NCI-H1417 treated with DMSO at 0.1 percent for 48 hours (cell line): ENCODE results near the gene TMED9.

Experiments used
- DNase-seq: peaks from one replicate; lab custom pipeline; 2025; lab: John Stamatoyannopoulos, UW

TMED9 gene

DNA sequence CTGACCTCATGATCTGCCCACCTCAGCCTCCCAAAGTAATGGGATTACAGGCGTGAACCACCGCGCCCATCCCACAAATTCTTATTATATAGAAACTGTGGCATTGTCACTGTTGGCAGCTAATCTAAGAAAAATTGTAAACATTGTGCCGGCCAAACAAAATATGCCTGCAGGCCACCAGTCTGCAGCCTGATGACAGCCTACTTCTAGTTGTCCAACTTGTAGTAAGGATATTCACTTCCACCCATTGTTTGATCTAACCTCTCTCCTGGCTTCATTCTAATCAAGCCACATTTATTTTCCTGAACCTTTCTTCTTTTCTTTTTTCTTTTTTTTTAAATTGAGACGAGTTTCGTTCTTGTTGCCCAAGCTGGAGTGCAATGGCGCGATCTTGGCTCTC lies 13.7 kb upstream of the TMED9 start:
- no peak for DNase-seq

DNA sequence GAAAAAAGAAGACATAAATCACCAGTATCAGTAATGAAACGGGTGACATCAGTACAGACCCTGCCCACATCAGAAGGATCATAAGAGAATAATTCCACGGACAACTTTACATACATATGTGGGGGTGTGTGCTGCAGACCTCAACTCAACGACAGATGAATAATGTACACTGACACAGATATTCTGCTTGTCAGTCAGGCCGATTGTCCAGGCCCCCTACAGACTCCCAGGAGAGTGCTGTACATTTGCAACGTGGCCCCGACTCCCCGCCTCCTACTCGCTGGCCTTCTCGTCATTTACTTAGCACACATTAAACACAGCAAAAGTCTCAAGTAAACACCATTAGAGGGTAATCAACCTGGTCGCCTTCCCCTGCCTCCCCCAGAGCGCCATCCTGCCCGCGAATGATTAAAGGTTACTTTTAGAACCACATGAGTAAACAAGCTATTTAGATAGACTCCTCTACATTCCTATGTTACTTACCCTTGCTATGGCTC lies 3.5 kb upstream of the TMED9 start:
- no peak for DNase-seq

DNA sequence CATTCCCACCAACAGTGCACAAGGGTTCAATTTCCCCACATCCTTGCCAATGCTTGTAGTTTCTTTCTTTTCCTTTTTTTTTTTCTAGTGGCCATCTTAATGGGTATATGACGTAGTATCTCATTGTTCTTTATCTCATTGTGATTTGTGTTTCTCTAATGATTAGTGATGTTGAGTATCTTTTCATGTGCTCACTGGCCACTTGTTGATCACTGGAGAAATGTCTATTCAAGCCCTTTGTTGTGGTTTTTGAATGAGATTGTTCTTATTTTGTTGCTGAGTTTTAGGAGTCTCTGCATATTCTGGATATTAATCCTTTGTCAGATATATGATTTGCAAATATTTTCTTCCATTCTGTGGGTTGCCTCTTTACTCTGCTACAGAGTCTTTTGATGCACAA lies 1.6 kb upstream of the TMED9 start:
- DNase-seq = no peak

DNA sequence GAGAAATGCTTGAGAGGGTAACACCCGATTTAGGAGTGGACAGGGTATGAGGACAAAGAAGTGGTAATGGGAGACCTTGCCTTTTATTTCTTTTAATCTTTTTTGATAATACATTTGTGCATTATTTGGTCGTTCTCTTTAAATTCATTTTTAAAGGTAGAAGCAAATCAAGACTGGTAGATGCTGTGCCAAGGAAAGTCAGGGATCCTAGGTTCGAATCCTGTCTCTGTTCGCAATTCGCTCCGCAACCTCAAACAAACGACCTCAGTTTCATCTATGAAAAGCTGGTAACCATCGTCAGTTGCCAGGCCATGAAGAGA lies 353 bp upstream of the TMED9 start:
- no peak for DNase-seq

DNA sequence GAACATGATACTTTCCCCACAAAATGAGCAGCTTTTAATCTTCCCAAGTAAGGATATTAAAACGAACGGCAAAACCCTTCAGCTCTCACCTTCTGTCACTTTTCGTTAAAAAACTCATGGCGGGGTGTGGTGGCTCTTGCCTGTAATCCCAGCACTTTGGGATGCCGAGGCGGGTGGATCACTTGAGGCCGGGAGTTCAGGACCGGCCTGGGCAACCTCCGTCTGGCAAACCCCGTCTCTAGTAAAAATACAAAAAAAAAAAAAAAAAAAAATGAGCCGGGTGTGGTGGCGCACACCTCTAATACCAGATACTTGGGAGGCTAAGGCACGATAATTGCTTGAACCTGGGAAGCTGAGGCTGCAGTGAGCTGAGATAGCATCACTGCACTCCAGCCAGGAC lies 902 bp downstream of the TMED9 start:
- no peak for DNase-seq

DNA sequence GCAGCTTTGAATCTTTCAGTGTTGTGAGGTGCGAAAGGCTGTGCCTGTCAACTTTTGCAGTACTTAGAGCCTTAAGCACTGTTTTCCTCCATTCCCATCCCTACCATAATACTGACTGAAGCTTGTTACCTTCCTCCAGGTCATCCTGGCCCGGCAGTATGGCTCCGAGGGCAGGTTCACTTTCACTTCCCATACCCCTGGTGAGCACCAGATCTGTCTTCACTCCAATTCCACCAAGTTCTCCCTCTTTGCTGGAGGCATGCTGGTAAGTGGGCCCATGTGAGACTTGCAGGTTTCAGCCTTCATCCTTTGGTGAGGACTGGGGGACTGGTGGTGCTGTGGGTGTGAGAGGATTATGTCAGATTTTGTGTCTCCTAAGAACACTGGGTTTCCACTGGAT lies 1.5 kb downstream of the TMED9 start:
- no peak for DNase-seq

DNA sequence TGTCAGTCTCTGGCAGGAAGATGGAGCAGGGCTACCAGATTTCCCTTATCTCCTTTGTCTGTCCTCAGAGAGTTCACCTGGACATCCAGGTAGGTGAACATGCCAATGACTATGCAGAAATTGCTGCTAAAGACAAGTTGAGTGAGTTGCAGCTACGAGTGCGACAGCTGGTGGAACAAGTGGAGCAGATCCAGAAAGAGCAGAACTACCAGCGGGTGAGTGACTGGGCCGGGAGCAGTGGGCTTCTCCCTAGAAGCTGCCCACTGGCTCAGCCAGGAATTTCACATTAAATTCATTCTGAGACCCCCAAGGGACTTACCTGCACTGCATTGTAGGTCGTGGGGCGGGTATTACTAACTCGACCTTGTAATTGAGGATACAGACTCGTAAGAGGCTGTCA lies 2.1 kb downstream of the TMED9 start:
- DNase-seq = no peak

DNA sequence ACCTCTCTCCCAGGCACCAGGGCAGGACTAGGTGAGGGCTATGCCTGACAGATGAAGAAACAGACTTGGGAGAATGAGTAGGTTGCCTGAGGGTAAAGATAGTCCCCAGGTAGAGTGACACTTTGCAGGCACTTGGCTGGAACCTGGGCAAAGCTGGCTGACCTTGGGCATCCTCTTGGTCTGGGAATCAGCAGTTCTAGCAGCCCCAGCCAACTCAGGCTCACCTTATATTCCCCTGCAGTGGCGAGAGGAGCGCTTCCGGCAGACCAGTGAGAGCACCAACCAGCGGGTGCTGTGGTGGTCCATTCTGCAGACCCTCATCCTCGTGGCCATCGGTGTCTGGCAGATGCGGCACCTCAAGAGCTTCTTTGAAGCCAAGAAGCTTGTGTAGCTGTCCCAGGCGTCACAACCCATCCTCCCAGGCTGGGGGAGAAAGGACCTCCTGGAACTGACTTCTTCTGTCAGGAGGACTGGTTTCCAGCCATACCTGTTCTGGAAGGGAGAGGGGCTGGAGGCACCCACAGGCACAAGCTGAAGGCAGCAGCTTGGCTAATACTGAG lies 3.1 kb downstream of the TMED9 start:
- DNase-seq = no peak

DNA sequence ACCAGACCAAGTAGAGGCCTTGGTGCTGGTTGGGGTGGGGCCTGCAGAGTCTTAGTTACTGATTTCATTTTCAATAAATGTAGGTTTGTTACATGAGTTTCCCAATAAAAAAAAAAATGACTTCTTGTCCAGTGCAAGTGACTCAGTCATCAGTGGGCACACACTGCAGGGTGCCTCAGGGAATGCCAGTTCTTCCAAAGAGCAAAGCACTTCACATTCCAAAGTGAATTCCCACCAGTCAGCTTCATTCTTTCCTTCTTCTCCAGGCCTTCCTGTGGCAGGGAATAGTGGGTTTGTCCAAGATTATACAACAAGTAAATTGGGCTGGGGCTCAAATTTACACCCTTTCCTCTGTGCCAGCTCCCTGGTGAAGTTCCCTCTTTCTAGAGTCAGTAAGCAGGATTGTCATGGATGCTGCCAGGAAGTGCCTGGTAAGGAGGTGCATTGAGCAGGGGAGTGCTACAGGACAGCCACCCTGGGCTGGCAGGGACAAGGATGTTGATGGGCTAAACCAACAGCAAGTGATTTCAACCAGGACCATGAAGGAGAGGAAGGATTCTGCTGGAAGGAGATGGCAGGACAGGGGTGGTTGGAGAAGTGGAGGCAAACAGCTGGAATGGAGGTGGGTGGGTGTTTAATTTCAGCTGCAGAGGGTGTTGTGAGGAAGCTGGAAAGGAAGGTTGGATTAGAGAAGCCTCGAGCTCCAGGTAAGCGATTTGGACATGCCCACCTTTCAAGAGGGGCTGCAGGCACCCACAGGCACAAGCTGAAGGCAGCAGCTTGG lies 4.2 kb downstream of the TMED9 start:
- DNase-seq = no peak

DNA sequence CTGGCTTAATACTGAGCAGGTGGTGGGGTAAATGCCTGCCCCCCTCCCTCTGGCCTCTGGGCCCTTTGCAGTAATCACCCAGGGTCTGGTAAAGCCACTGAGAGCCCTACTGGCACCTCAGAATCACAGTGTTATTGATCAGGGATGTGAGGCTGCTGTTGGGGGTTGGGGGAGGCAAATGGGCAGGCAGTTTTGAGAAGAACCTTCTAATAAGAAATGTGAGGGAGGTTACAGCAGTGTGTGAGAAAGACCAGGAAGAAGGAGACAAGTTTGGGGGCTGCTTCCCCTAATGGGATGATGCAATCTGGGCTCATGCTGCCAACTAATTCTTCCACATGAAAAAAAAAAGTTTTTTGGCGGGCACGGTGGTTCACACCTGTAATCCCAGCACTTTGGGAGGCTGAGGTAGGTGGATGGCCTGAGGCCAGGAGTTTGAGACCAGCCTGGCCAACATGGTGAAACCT lies 4.8 kb downstream of the TMED9 start:
- DNase-seq = no peak

DNA sequence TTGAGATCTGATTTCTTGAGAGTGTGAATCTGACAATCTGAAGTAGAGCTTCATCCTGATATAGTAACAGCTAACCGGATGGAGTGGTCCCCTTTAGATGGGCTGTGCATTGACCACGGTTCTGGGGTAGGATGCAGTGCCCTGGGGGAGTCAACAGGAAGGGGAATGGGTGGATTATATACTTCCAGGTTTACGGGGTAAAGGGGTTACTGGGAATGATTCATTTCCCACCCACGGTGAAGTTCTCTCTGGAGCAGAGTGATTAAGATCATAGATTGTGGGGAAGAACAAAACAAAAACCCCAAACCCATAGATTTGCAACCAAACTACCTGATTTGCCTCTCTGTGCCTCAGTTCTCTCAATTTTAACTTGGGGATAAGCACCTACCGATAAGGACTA lies 6.5 kb downstream of the TMED9 start:
- no peak for DNase-seq

DNA sequence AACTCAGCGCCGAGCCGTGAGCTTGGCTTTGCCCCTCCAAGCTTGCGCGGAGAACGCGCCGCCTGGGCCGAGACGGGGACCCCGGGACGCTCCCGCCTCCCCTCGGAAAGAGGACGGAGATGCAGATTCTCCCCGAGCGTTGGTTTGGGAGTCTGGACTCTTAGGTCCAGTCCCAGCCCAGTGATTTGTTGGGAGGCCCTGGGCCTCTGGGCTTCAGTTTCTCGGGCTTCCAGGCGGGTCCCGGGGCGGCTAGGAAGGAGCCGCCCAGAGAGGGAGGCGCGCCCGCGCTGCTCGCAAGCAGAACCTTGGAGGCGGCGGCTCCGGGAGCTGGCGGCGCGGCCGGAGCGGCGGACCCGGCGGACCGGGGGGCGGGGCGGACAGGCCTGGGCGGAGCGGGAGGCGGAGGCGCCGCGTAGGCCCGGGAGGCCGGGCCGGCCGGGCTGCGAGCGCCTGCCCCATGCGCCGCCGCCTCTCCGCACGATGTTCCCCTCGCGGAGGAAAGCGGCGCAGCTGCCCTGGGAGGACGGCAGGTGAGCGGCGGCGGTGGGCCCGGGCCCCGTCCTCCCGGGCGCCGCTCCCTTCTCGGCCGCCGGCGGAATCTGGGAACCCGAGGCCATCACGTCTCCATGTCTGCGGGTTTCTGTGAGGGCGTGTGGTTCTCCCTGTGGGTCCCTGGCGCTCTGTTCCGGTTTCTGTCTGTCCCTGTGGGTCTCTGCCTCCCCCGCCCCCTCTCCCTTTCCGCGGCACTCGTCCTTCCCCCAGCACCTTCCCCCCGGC lies 7.9 kb downstream of the TMED9 start, which contains the start of gene B4GALT7:
Gene B4GALT7, plus strand, starts transcription at position 402 of the 777 bp plus-strand sequence. Its CDS starts 79 bp downstream, at position 481.
- DNase-seq = no peak

DNA sequence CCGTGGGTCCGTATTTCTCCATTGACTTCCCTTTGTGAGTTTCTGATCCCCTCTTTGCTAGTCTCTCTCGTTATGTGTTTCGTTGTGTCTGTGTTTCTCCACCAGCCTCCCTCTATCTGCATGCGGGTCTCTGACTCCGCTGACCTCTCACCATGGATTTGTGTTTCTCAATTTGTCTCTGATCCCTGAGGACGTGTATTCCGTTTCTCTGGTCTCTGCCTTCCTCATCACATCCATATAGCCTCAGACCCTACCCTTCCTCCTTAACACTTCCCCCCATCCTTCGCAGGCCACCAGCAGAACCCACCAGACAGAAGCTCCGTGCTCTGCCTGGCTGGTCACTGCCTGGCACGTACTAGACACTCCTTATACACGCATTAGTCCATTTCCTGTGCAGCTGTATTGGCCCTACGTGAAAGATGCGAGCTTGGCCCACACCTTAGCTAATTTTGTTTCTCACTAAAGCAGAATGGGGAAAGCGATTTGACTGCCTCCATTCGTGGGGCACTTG lies 8.6 kb downstream of the TMED9 start:
- DNase-seq = no peak

DNA sequence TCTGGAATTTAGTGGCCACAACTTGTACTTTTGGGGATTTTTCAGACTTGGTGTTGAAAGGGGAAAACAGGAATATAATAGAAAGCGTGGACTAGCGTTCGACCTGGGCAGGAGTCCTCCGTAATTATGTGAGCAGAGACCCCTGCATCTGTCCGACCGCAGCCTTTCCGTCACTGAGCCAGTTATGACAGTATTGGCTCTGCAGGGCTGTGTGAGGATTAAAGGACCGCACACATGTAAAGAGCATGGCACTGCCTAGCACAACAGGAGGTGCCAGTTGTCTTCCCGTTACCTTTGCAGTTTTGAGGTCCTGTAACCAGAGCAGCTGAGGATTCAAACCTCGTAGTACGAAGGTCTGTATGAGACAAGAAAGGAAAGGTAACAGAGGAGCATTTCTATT lies 9.1 kb downstream of the TMED9 start:
- no peak for DNase-seq

DNA sequence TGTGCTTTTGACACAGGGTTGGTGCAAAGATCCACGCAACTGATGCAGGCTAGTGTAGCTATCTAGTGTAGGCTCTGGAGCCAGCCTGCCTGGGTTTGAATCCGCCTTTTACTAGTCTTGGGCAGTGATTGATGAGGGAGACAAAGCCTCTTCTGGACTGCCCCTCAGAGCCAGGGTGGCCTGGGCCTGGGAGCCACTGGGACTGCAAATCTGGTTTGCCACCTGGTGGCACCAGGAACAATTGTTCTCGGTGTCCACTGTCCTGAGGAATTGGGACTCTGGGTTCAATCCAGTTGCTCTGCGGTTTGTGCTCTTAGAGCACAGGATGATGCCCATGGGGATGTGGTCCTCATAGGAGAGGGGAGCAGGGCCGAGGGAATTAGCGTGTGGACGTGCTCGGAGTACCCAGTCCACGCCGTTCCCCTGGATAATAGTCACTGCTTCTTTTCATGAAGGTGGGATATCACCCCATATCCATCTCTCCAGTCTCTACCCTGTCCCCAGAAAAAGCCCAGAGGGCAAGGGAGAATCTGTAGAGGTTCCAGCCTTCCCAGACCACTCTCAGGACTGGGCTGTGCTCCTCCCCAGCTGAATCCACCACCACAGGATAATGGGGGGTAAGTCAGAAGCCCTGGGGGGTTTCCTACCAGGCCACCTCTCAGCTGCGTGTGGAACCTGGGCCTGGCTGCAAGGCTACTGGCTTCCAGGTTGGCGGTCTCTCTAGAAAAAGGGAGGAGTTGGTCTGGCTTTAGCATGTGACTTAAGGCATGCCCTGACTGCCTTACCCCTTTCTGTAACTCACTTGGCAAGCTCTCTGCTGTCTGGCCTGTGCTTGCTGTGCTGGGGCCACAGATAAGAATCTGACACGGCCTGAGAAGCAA lies 9.8 kb downstream of the TMED9 start:
- DNase-seq = no peak

DNA sequence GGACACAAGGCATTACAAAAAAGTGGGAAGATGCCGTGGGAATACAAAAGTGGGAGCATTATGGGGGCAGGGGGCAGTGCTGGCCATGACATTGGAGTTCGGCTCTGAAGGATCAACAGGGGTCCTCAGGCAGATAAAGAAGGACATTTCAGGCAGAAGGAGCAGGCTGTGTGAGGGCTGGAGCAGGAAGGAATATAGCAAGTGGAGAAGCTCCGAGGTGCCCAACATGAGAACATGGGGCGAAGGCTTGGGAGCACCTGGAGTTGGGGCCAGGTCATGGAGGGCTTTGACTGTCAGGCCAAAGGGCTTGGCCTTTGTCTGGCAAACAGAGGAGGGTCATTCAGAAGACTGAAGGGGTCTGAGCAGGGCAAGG lies 10.4 kb downstream of the TMED9 start:
- no peak for DNase-seq

DNA sequence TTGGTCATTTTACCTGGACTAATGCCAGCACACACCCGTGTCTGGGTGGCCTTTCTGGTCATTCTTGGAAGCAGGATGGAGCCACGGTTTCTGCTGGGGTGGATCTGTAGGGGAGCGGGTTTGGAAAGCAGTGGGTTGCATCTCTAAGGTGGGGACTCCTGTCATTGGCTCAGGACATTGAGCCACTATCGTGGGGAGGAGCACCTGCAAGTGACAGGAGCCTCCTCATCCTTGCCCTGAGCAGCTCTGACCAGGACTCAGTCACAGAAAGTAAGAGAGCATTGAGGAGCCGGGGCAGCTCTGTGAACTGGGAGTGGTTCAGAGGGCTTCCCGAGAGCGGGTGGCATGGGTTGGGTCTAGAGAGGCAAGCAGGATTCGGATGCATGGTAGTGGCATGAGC lies 11.6 kb downstream of the TMED9 start:
- no peak for DNase-seq

DNA sequence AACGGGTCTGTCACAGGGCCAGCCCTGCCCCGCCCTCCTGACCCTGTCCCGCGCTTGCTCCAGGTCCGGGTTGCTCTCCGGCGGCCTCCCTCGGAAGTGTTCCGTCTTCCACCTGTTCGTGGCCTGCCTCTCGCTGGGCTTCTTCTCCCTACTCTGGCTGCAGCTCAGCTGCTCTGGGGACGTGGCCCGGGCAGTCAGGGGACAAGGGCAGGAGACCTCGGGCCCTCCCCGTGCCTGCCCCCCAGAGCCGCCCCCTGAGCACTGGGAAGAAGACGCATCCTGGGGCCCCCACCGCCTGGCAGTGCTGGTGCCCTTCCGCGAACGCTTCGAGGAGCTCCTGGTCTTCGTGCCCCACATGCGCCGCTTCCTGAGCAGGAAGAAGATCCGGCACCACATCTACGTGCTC lies 12.1 kb downstream of the TMED9 start:
- no peak for DNase-seq

DNA sequence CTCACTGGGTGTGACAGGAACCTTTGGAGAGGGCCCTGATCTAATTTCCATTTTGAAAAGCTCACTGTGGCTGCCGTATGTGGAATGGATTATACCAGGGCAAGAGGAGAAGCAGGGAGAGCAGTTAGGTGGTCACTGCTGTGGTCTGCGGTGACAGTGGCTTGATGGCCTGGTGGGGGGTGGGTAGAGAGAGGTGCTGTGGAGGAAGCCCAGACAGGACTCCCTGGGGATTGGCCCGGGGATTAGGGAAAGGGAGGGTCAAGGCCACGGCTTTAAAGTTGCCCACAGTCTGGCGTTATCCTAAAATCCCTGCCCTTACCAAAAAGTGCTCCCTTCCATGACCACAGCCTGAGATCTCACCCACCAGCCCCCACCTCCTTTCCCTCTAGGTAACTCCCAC lies 12.7 kb downstream of the TMED9 start:
- DNase-seq = no peak

DNA sequence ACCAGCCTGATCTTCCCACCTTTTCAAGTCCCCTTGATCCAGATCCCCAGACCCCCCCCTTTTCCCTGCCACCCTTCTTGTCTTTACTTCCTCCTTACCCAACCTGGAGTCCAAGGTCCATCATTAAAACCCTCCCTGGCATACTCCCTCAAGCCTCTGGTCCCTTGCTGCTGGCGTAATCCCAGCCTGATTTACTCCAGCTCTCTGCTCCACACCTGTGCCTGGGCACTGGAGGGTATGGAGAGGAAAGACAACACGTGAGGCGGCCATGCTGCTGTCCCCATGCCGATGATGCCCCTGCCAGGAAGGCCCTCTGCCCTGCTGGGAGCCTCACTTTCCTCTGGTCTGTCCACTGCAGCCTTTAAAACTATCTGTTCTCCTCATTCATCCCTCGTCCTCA lies 13.1 kb downstream of the TMED9 start:
- DNase-seq = no peak

DNA sequence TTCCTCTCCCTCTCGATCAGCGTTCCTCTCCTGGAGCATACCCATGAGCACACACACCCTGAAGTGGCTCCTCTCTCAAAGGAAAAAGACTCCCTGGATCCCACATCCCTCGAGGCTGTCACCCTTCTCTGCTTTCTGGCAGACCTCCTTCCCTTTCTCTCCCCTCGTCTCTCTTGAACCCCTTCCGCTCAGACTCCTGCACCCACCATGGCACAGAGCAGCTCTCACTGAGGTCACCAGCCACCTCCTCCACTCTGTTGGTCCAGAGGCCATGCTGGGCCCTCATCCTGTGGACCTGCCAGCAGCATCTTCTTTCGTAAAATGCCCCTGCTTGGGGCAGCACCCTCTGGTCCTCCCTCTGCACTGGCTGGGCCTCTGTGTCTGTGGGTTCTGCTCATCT lies 13.7 kb downstream of the TMED9 start:
- DNase-seq = no peak
